ENCODE measurements around the gene ELAVL3. TPM values are rescaled to one million over a fixed set of nuclear protein-coding genes. Genes with fewer than 3 reads are reported as not detected.

The ELAVL3 gene
- total and polyA plus RNA-seq, 2 donors (not counting 3 experiments of a cell fraction or from before 2014, with no cell fraction given): not detected

DNA sequence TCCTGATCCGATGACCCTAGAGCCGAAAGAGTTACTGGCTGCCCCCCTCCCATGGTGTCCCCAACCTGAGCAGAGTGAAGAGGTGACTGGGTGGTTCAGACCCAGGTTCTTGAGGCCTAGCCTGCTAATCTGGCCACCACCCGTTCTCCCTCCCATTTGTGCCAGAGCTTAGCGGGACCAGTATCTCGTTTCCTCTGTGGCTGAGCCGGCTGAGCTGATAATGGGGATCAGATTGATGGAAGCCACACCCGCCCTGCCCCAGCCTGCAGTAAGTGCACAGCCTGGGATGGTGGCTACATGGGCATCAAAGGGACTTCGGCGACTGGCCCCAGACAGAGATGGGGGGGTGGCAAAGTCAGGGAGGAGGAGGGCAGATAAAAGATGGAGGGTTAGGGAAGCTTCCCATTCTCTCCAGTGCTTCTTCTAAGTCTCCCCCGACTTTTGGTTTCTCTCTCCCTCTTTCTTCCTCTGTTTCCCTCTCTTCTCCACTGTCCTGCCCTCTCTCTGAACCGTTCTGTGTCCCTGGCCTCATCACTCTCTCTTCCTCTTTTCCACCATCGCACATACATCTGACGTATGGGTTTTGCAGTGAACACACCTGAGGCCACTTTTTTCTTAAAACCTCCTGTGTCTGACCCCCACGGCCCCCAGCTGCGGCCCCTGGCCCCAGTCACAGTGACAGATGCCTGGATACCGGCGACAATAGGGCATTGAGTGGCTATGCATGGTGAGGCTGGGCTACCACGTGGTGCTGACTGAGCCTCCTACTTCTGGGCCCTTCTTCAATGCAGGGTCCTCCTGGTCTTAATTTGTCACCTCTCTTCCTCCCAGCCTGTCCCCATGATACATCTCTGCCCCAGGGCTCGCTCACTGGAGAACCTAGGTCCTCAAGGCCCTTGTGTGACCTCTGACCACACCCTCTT is 2.4 kb downstream of the ELAVL3 start:
- H3K79me2 ChIP-seq (ENCODE audit: control insufficient read depth, insufficient read depth, low read length): no peaks in the 10 kb centered on the region
- intact Hi-C loops (cut with micrococcal nuclease) (no loop called here), dilution Hi-C loops (cut with MboI; ENCODE audit: extremely low pct_ligation_motif_present, low sequenced_read_pairs) (no loop called here)
- no peak overlapping the region for H3K27ac ChIP-seq (ENCODE audit: insufficient read depth, low read depth, low read length)
- H3K9me1 ChIP-seq (replicated peaks; ENCODE audit: control insufficient read depth, extremely low read depth, insufficient read depth, low read length): no peaks in the 10 kb centered on the region
- ChIA-PET POLR2A (no interaction called here), CTCF (interaction anchor here (1.3 kb wide), 1 partner anchor 184 kb away, joined by 3 read pairs; no protein-coding TSS in a partner anchor)
- no peak overlapping the region for H3K4me2 ChIP-seq (ENCODE audit: insufficient read depth, low read length)
- H3K36me3 ChIP-seq (ENCODE audit: control insufficient read depth in 2 of 2, extremely low read depth in 1 of 2, insufficient read depth in 2 of 2, low read length in 2 of 2): no peaks in the 10 kb centered on the region
- H4K20me1 ChIP-seq (replicated peaks; ENCODE audit: control insufficient read depth, extremely low read depth, insufficient read depth, low read length): no peaks in the 10 kb centered on the region
- no peak for DNase-seq (ENCODE audit: low read depth, low spot score)
- no peak overlapping the region for H3K4me3 ChIP-seq (replicated peaks in 1 of 3; ENCODE audit: insufficient read depth in 1 of 3, low read depth in 1 of 3, low read length in 3 of 3)
- no peak overlapping the region for H2AFZ ChIP-seq (ENCODE audit: low read depth, low read length)
- no peak overlapping the region for H3K9ac ChIP-seq (replicated peaks; ENCODE audit: extremely low read depth, insufficient read depth, low read length)
- peaks cover 3% of the 10 kb centered on the region for H3K4me1 ChIP-seq (ENCODE audit: control insufficient read depth, extremely low read depth, insufficient read depth, low read length)
- no peaks in the 10 kb centered on the region for H3K9me3 ChIP-seq (replicated peaks; ENCODE audit: control insufficient read depth, insufficient read depth, low read length)
- H3K27me3 ChIP-seq (ENCODE audit: control insufficient read depth in 2 of 2, insufficient read depth in 2 of 2, low read length in 2 of 2): peaks cover 15 to 25% of the 10 kb centered on the region in 2 experiments
- TF ChIP-seq, protein P1, sequence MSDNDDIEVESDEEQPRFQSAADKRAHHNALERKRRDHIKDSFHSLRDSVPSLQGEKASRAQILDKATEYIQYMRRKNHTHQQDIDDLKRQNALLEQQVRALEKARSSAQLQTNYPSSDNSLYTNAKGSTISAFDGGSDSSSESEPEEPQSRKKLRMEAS (IDR thresholded peaks at IDR 0.05; ENCODE audit: insufficient read depth, insufficient read length): no peak
- TF ChIP-seq FOS (IDR thresholded peaks at IDR 0.05; ENCODE audit: borderline replicate concordance, insufficient read depth, low read length) (no peak), POLR2AphosphoS5 (IDR thresholded peaks at IDR 0.05; ENCODE audit: insufficient read depth, low read depth, low read length) (no peak), EZH2 (IDR thresholded peaks at IDR 0.05; ENCODE audit: borderline replicate concordance, low read depth, low read length, severe bottlenecking) (no peak), POLR2A (IDR thresholded peaks at IDR 0.05; ENCODE audit: low read depth, low read length) (no peak), JUN (IDR thresholded peaks at IDR 0.05; ENCODE audit: borderline replicate concordance, insufficient read depth, insufficient read length, low read depth) (no peak), GATA2 (IDR thresholded peaks at IDR 0.05; ENCODE audit: insufficient read depth, insufficient read length, low read depth, low read length) (no peak), MYC (IDR thresholded peaks at IDR 0.05; ENCODE audit: low read depth, low read length) (no peak)
- TF ChIP-seq, protein P2, sequence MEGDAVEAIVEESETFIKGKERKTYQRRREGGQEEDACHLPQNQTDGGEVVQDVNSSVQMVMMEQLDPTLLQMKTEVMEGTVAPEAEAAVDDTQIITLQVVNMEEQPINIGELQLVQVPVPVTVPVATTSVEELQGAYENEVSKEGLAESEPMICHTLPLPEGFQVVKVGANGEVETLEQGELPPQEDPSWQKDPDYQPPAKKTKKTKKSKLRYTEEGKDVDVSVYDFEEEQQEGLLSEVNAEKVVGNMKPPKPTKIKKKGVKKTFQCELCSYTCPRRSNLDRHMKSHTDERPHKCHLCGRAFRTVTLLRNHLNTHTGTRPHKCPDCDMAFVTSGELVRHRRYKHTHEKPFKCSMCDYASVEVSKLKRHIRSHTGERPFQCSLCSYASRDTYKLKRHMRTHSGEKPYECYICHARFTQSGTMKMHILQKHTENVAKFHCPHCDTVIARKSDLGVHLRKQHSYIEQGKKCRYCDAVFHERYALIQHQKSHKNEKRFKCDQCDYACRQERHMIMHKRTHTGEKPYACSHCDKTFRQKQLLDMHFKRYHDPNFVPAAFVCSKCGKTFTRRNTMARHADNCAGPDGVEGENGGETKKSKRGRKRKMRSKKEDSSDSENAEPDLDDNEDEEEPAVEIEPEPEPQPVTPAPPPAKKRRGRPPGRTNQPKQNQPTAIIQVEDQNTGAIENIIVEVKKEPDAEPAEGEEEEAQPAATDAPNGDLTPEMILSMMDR (IDR thresholded peaks at IDR 0.05; ENCODE audit: extremely low read depth in 1 of 2, insufficient read depth in 1 of 2, low read depth in 1 of 2, low read length in 2 of 2): no peak
- no TSS peak for BruUV-seq (replicated peaks)
- no peak for FAIRE-seq

All from endothelial cell of umbilical vein (primary cell).